HT1080 (cell line): ENCODE measurements around the gene CPXM1. TPM values are rescaled to one million over a fixed set of nuclear protein-coding genes. Genes with fewer than 3 reads are reported as not detected.
"Not testable (repeated sequence)": the region's sequence is repeated elsewhere in the genome, so short reads cannot be mapped to it uniquely, and the experiment has no call there.

Experiments
- DNase-seq: peaks from one replicate; pipeline ENCODE4 v3.0.0-alpha.2; 2015; ENCODE audit warnings: low read depth
- polyA plus RNA-seq, 2 experiments: library from polyadenylated mRNA; depleted of rRNA; stranded (reverse); fragments of >200 nt; gene quantifications; 2 replicates each; pipeline ENCODE4 v1.2.3, GENCODE V29; 2015
- total RNA-seq: library from RNA; depleted of rRNA; stranded (reverse); fragments of >200 nt; shearing (Covaris generic); gene quantifications from 2 replicates; pipeline ENCODE4 v1.2.3, GENCODE V29; 2014; rRNA removed

CPXM1 gene
- total RNA-seq: not detected in 2 replicates
- 0.02 and 0.03 TPM in 2 replicates for polyA plus RNA-seq (2015; cell fraction: cytosol; rRNA removed)
- polyA plus RNA-seq (2015; cell fraction: nucleus; rRNA removed): 0.11 TPM in 1 of 2 replicates, not detected in the other

DNA sequence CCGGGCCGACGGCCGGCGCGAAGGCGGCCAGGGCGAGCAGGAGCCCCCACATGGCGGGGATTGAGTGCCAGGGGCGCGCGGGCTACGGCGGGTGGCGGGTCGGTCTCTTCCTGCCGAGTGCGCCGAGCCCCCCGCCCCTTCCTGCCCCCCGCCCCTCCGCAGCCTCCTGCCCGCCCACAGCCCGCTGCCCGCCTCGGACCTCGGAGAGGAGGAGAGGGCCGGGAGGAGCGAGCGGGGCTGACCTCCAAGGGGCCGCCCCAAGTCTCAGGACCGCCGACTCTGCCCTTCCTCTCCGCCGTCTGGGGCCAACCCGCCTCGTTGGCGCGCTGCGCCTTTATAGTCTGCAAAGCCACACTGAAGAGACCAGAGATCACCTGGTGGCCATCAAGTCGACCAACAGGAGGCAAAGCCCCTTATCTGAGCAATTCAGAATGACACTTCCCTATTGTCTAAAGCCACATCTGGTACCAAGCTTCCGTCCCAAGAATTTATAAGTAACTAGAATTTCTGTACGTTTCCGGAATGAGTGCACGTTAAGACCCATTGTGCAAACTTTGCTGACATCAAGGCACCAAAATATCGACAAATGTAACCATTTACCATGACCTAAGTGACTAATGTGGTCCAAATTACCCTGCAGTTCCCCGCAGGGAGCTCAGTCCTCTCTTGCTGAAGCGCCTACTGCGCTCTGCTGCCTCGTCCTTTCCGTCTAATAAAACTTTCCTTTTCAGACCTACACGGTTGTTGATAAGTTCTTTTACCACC lies at the start of gene CPXM1:
CPXM1 (minus strand) TSS at position 107 of the 765 bp plus-strand sequence; CDS start at position 52, 55 bp downstream.
- DNase-seq: no peak

DNA sequence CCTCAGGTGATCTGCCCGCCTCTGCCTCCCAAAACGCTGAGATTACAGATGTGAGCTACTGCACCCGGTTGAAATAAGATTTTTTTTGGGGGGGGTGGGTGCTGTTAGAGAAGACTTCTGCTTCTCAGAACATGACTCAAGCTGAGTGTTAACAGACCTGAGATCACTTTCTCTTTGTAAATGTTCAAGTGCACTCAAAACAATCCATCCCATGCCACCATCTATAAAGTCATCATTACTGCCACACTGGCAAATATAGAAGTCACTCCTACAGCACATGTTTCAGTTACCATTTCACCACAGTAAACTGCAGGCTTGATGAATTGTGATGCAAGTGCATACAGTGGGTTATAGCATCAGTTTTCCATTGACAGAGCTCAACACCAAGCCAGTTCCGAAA lies 49.1 kb upstream of the CPXM1 start:
- DNase-seq: no peak

DNA sequence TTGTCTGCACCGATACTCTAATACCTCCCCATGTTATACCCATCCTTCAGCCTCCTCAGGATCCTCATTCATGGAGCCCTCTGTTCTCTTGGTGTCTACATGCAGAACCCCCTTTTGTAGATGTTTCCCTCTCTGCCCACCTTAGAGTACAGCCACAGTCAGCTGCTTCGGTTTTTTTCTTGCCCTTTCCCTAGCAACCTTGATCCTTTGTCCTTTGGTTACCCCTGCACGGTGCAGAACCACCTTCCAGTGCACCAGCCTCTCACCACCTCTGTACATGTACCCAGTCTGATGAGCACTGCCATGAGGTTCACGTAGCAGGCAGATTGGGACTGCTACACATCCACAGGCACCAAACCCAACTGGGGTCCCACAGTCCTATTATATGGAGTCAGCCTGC lies 47.4 kb upstream of the CPXM1 start:
- DNase-seq: no peak

DNA sequence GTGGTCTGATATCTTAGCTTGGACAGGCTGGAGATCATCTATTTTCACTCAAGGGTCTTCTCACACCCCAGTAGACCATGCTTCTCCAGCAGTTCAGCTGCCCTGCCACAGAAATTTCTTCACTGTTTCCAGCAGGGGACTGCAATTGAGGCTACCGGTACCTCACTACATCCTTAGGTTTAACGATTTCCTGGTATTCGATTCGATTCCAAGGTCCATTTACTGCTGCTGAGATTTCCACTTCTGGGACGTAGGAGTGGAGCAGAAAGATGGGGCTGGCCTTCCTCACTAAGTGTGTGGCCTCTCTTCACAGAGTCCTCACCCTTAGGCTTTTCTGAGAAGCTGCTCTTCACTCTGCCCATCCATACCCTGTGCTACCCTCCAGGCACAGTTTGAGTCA lies 46.3 kb upstream of the CPXM1 start:
- no peak for DNase-seq

DNA sequence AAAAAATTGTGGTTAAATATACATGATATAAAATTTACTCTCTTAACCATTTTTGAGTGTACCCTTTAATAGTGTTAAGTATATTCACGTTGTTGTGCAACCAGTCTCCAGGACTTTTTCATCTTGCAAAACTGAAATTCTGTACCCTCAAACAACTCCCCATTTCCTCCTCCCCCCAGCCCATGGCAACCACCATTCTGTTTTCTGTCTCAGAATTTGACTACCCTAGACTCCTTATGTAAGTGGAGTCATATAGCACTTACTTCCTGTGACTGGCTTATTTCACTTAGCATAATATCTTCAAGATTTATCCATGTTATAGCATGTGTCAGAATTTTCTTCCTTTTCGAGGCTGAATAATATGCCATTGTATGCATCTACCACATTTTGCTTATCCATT lies 45.2 kb upstream of the CPXM1 start:
- DNase-seq: no peak

DNA sequence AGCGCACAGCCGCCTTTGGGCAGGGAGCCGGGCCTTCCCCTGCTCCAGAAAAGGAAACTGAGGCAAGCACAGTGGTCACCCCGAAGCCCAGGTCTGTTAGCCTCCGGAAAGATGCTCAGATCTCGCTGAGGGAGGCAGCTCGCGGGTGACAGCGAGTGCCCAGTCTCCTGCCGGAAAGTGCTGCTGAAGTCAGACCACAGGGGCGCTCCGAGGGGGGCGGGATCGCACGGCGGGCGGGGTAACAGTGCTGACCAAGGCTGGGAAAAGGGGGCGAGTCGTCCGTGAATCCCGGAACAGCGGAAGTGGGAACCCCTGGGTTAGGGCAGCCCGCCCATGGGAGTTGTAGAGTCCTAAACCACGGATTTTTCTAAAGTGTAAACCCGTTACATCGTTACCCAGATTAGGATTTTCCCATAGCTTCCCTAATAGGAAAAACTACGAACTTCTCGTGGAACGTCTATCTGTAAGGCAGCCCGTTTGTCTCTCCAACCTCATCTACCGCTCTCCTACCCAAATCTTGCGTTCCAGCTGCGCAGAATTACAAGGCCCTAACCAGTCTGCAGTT lies 40.6 kb upstream of the CPXM1 start:
- DNase-seq: peak; percentile 68

DNA sequence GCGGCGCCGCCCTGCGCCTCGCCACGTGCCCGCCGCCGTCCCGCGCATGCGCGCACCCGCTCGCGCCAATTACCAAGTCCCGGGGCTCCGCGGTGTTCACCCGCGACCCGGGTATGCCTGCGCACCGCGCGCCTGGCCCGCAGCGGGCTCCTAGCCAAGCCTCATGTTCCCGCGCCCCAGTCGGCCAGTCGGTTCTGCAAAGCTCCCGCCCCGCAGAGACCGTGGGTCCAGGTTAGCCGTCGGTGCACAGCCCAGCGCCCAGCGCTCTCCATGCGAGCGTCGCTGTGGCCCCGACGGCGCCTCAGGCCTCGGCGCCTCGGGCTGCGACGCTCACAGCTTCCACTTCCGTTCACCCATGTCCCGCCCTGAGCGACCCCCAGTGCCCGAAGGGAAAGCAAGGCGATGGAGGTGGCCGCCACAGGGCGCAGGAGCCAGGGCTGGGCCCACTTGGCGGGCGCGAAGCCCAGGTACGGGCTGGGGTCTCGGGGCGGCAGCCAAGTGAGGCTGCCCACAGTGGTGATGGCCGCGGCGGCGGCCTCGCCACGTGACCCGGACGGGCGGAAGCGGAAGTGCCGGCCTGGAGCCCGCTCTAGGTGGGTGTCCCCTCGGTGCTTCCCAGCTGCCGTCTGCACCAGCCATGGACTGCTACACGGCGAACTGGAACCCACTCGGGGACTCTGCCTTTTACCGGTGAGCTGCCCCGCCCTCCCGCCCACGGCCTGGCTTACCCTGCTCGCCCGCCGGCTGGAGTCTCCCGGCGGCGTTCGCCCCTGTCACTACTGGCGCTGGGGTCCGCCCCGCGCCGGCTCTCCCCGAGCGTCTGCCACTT lies 39.9 kb upstream of the CPXM1 start, which contains the start of the genes PCED1A and VPS16:
PCED1A (minus strand) TSS at position 518 of the 829 bp plus-strand sequence. CDS start 743 bp downstream, outside the sequence.
VPS16 (plus strand) TSS at position 608 of the 829 bp plus-strand sequence; CDS start at position 638, 30 bp downstream.
- DNase-seq: peak; percentile 81

DNA sequence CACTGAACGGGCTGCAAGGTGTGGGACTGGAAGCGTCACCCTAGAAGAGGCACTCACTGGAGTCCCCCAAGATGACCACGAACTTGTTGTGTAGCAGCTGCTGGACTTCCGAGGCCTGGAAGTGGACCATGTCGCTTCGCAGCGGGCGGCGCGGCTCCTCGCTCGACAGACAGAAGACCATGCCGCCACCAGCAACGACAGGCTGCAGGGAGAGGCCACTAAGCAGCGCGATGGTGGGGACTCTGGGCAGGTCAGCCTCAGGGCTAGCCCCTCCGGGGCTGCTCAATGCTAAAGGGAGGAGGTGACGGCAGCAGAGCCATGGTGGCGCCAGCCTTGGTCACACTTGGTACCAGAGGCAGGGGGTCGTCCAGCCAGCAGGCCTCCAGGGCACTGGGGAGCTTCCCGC lies 39.3 kb upstream of the CPXM1 start:
- DNase-seq: no peak

DNA sequence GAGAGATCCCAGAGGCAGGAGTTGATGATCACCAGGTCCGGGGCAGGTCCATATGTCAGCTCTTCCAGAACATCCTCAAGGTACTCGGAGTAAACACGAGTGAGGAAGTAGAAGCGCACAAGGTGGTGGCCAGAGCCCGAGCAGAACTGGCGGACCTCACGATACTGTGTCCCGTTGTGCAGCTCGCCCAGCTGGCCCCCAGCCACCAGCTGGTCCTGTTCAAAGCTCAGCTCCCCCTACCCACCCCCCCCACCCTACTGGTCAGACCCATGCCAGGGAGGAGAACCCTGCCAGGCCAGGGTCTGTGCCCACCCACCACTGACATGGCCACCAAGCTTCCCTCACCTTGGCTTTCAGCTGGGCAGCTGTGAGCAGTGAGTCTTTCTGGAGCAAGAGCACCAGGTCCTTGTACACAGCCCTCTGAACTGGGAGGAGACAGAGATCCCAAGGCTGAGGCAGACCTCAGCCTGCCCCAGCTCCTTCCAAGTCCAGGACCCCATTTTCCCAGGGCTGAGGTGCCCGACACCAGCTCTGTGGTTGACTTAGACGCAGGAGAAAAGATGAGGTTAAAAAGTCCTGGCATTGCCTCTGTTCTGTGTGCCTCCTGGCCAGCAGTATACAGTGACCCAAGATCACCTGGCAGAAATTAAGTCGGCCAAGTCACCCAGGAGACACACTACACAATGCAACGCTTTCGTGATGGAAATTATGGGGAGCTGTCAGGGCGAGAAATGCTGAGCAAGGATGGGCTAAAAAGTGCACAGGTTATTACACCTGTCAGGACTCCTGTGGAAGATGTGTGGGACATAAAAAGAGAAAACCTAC lies 38.6 kb upstream of the CPXM1 start:
- DNase-seq: no peak

DNA sequence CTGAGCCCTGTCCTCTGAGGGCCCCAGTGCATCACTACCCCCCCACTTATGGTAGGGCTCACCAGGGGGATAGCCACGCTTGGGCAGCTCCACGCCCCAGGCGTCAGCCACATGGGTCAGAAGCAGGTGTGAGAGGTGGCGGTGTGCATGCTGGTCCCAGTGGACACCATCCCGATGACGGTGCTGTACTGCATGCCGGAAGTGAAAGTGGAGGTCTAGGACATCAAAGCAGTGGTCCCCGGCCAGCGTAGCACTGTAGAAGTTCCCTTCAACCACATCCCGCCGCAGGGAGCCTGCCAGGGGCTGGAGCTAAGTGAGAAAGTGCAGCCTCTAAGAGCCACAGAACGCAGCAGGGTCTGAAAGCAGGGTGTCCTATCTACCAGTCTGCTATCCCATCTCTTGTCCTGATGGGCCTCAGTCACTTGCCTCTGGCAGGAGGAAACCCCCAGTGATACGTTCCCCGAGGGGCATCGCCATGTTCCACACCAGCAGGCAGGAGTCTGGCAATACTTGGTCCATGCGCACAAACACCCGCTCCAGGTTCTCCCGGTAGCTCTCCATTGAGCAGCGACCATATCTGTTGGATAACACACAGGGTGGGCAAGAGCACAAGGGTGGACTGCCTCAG lies 37.9 kb upstream of the CPXM1 start:
- DNase-seq: no peak

DNA sequence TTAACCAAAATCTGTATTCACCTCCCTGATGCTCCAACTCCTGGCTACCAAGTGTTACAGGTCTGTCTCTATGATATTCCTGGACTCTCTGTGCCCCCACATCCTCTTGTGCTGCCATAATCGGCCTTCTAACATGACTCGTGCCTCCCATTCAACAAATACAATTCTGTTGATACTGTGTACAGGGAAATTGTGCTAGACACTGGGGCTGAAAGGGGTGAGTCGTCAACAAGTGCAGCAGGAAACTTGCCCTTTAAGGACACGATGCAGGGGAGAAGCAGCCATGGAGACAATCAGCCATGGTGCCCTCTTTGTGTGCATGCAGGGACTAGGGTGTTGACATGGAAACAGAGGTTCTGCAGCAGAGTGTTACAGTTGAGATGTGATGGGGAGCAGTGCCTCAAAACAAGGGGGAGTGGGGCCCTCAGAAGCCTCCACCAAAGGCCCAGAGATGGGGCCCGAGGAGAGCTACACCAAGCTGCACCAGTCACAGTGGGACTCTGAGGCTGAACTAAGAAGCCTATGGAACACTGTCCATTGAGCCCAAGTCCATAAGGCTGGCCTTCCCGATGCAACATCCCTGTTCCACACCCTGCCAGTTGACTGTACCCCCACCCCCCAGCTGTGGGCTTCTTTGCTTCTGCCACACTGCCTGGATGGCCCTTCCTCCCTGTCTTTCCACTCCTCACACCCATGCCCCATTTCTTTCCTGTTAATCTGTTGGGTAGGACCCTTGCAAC lies 37.0 kb upstream of the CPXM1 start:
- DNase-seq: no peak

DNA sequence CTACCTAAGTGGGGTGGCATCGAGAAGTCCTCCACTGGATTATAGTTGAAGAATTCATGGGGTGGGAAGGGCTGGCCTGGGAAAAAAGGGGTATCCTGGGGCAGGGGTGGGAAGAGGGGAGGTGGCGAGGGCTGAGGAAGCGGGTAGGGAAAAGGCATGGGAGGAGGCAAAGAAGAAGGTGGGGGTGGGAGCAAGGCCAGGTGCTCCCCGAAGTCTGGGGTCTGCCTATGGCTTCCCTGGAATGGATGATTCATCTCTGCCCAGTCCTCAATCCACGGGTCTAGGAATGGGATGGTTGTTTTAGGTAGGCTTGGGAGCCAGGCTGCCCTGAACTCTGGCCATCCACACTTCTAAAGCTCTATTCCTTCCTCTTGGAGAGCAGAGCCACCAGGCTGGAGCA lies 35.6 kb upstream of the CPXM1 start:
- DNase-seq: no peak

DNA sequence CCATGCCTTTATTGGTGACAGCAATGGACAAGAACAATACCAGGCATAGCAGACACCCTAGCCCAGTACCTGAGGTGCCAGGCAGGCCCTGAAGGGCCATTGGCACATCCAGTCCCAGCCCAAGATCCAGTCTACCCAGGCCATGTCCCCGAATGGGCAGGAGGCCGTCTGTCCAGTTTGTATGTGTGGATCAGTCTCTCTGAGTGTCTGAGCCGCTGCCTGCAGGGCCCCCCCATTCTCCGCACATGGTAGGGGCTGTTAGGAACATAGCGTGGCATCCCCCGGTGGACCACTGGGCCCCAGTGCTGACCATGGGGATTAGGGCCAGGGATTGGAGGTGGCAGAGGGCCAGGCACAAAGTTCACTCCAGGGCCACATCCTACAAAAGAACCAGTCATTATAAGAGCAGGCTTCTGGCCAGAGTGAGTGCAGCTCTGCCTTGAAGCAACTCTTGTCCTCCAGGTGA lies 34.9 kb upstream of the CPXM1 start:
- DNase-seq: no peak

DNA sequence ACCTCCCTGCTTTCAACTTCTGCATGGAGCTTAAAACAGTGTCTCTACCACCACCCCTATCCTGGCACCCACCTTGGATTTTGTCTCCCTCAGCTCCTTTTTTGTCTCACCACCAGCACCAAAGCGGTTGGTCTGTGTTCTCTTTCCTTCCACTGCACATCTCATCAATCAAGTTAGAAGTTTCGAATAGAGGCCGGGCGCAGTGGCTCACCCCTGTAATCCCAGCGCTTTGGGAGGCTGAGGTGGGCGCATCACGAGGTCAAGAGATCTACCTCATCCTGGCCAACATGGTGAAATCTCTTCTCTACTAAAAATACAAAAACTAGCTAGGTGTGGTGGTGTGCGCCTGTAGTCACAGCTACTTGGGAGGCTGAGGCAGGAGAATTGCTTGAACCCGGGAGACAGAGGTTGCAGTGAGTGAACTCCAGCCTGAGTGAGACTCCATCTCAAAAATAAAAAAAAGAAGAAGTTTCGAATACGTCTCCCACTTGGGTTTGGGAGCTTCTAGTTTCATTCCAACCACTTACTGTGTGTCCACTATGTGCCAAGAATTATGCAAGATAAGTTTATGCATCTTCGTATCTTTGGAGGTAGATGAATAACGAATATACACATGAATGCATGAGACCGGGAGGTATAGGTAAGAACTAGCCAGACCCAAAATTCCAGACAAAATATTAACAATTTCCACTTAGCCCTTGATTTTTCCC lies 34.1 kb upstream of the CPXM1 start:
- no peak for DNase-seq

DNA sequence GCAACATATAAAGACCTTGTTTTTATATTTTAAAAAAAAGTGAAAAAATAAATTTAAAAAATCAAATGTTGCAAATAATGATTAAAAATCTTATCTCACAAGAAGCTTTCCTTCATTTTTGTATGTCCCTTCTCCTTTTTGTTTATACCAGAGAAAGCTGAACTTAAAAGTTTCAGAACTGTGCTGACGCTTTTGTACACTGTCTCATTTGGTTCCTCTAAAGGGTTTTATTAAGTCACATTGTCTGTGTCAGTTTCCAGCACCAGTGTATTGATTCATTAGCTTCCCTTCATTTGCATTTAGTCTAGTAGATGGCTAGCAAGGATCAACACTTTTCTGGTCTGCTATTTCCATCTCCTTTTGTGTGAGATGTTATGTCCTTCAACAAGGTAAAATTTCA lies 33.3 kb upstream of the CPXM1 start:
- no peak for DNase-seq

DNA sequence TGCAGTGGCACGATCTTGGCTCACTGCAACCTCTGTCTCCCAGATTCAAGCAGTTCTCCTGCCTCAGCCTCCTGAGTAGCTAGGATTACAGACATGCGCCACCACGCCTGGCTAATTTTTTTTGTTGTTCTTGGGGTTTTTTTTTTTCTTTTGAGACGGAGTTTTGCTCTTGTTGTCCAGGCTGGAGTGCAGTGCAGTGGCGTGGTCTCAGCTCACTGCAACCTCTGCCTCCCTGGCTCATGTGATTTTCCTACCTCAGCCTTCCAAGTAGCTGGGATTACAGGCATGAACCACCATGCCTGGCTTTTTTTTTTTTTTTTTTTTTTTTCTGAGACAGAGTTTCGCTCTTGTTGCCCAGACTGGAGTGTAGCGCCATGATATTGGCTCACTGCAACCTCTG lies 30.8 kb upstream of the CPXM1 start:
- not testable (repeated sequence) for DNase-seq

DNA sequence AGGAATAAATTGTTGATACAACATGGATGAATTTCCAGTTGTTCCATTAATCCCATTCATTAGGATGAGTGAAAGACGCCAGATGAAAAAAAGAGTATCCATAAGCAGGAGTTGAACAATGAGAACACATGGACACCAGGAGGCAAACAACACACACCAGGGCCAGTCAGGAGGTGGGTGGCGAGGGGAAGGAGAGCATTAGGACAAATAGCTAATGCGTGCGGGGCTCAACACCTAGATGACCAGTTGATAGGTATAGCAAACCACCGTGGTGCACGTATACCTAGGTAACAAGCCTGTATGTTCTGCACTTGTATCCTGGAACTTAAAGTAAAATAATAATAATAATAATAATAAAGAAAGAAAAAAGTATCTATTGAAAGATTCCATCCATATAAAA lies 28.9 kb upstream of the CPXM1 start:
- no peak for DNase-seq

DNA sequence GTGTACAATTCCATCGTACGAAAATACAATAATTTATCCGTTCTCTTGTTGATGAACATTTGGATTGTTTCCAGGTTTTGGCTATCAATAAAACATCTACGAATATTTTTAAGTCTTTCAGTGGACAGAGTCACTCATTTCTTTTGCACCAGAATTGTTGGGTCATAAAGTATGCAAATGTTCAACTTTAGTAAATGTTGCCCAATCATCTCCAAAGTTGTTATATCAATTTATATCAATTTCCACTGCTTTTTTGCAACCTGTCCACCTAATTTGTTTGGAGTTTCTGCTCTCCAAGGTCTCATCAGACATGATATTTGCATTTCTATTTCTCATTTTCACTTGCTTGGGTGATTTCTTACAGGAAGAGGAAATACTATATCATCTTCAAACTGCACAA lies 26.2 kb upstream of the CPXM1 start:
- no peak for DNase-seq

DNA sequence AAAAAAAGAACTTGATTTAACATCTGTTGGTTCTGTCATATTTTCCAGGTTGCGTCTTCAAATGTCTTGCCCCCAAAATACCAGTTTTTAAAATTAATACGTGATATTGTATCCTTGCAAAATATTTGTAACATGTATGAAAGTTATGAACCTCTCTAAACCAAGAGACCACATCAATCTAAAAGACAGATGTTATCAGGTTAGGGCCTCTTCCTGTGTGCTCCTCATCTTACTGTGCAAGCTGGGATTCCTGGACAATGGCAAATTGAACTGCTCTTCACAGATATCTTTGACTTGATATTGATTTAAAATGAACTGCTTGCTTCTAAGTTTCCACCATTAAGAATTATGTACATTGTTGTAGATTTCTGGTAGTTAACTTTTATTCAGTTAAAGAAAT lies 25.3 kb upstream of the CPXM1 start:
- DNase-seq: no peak
